Lower leg skin (tissue), 3 donors: Measurements from ENCODE around the gene CHN2.

ENCODE experiments used
- CTCF ChIP-seq, 3 donors: fragments of 450-650 bp; IDR thresholded peaks; one replicate each; pipeline ENCODE4 v1.5.1; 2016; ENCODE audit warnings: antibody characterized with exemption in 3 of 3, mild to moderate bottlenecking in 3 of 3, moderate library complexity in 2 of 3
- POLR2A ChIP-seq, 2 donors: fragments of 450-650 bp; IDR thresholded peaks; one replicate each; pipeline ENCODE4 v1.6.1; 2016 to 2017; ENCODE audit warnings: antibody characterized with exemption in 2 of 2, mild to moderate bottlenecking in 1 of 2, moderate library complexity in 1 of 2

DNA sequence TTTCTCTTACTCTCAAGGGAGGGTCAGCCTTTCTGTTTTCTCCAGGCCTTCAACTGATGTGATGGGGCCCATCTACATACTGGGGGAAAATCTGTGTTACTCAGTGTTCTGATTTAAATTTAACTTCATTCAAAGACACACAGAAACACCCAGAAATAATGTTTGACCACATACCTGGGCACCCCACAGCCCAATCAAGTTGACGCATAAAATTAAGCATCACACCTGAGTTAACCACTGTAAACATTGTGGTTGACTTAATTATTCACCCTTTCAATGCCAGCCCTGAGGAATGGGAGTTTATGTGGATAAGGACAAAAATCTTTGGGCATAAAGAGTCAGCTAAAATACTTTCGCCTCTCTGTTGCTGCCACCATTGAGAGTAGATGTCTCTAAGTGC lies 10.0 kb upstream of the CHN2 start:
- no peak for TF ChIP-seq CTCF (IDR thresholded peaks at IDR 0.05)
- no peak for TF ChIP-seq POLR2A (IDR thresholded peaks at IDR 0.05)
